ENCODE data around the gene DPAGT1.

DPAGT1 gene

DNA sequence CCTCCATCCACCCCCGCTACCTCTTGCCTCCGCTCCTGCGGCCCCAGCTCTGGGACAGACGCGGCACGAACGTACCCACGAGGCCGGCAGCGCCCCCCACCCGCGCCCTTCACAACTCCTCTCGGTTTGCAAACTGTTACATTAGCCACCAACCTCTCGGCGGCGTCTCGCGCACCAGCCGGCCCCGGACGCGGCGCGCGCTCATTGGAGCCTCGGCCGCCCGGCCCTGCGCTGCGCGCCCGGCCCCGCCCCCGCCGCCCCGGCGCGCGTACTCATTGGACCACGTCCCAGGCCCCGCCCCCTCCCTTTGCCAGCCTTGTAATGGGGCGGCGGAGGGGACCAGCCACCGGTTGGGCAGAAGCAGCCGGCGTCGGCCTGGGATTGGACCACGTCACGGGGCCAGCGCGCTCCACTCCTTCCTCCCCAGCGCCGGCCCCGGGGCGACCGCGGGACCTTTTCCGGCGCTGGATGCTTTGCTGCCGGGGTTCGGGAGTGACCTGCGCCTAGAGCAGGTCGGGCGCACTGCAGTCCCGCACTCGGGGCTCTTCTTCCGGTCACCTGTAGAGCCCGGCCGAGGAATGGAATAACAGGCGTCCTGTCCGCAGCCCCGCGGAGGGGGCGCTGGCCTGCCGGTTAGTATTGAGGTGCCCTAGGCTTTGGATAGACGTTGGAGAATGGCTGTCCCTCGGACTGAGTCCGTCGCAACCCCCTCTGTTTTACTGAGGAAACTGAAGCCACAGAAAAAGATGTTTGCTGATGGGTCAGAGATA, 44.5 kb downstream of the DPAGT1 start, which contains the start of gene HYOU1:
Gene HYOU1, minus strand, starts transcription at position 206 of the 770 bp plus-strand sequence. CDS start 1,045 bp downstream, outside the sequence.
- peak; percentile 97 for DNase-seq

GRCh38 chr11:119056421-119056999, 45.1 kb downstream of the DPAGT1 start:
- DNase-seq: no peak

DNA sequence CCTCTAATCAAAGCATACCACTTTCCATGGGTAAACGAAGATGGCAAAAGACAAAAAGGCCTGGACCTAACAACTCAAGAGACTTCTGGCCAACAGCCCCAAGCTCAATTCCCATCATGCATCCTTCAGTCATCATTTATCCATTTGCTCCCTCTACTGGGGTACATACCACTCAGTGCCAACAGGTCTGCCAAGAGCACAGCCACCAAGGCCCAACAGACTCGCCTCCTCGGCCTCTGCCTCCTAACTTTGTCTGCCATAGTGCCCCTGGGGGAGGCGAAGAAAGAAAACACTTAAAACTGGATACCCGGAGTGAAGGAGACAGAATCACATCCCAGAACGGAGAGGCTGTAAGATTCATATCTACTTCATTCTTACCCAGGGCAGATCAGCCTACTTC, 45.8 kb downstream of the DPAGT1 start:
- DNase-seq: peak; percentile 50

- DNase-seq: no peak
These were observed 47.2 kb downstream of the DPAGT1 start for GRCh38 chr11:119054418-119054817.

- no peak for DNase-seq
These were observed 49.4 kb downstream of the DPAGT1 start for GRCh38 chr11:119052163-119052814.

DNA sequence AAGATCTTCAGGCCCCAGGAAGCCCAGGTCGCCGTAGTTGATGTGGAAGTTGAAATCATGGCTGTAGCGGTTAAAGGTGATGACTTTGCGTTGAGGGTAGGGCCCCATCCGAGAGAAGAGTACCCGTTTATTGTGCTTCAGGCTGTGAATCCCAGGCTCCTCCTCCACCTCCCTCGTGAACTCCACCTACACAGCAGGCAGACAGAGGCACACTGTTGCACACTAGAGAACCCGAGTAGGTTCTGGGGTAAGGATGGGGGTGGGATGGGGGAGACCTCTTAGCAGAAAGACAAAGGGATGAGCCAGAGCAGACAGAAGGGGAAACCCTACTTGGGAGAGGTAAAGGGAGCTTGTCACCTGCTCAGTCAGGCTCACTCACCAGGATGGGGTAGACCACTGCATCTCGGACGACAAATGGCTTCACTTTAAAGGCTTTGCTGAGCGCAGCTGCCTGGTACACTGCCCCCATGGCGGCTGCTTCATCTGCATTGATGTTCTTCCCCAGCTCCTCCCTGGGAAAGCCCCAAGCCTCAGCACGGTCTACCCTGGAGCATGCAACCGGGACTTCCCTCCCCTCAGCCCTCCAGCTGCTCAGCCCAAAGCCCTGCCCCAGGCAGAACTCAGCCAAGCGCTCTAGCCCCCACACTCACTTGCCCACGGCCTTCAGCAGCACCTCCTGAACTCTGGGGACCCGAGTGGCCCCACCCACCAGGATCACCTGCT, 50.1 kb downstream of the DPAGT1 start:
- no peak for DNase-seq

- DNase-seq: no peak
These were observed 52.6 kb downstream of the DPAGT1 start for GRCh38 chr11:119049081-119049480.

DNA sequence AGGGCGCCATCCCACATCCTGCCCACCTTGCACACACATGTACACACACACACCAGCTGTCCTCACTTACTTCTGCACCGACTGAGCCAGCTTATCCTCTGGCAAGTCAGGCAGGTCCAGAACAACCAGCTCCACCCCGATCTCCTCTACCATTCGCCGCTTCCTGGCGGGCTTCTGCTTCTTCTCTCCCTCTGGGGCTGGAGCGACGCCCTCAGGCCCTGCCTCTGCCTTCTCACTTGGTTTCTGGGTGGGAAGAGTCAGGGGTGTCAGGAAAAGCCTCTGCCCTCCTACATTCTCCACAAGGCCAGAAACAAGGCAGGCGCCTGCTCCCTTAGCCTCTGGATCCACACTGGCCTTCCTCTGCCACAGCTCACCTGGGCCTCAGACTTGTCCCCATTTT, 53.0 kb downstream of the DPAGT1 start:
- no peak for DNase-seq

DNA sequence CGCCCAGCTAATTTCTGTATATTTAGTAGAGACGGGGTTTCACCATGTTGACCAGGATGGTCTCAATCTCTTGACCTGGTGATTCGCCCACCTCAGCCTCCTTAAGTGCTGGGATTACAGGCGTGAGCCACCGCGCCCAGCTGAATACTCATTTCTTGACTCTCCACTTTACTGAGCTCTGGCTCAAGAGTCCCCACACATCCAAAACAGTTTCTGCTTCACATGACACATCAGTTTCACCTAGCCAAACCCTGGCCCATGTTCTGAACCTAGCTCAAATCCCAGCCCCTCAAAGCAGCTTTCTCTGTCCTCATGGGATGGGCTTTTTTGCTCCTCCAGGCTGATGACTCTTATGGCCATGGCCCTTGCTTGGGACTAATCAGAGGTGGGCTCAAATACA, 54.4 kb downstream of the DPAGT1 start:
- no peak for DNase-seq
